HFF-Myc (cell line): ENCODE data around the gene HNMT.

Source experiments
- DNase-seq: peaks from one replicate; pipeline ENCODE4 v3.0.0-alpha.2; 2011; ENCODE audit warnings: low read depth; ENCODE audit errors: extremely low read depth
- H3K4me3 ChIP-seq: replicated peaks from 2 replicates; pipeline ENCODE4 v1.5.1; 2011; ENCODE audit warnings: low read depth, mild to moderate bottlenecking, control low read depth, low read length
- CTCF ChIP-seq: IDR thresholded peaks from 2 replicates; pipeline ENCODE4 v1.5.1; 2012; ENCODE audit warnings: mild to moderate bottlenecking, low read depth, low read length, control low read depth; ENCODE audit errors: missing control alignments

The HNMT gene

GRCh38 chr2:137951586-137951985 lies 12.7 kb upstream of the HNMT start:
- H3K4me3 ChIP-seq = no peak overlapping the region
- TF ChIP-seq CTCF = no peak
- DNase-seq = no peak

- no peak overlapping the region for H3K4me3 ChIP-seq
- DNase-seq = no peak
- no peak for TF ChIP-seq CTCF
Observed at GRCh38 chr2:137952586-137953129, 11.6 kb upstream of the HNMT start.

GRCh38 chr2:137955536-137955935 lies 8.7 kb upstream of the HNMT start:
- H3K4me3 ChIP-seq = no peak overlapping the region
- DNase-seq = no peak
- no peak for TF ChIP-seq CTCF

GRCh38 chr2:137957033-137957432 lies 7.2 kb upstream of the HNMT start:
- no peak overlapping the region for H3K4me3 ChIP-seq
- TF ChIP-seq CTCF = no peak
- peak; percentile 17 for DNase-seq

- TF ChIP-seq CTCF = no peak
- no peak for DNase-seq
- no peak overlapping the region for H3K4me3 ChIP-seq
Observed at GRCh38 chr2:137959166-137959565, 5.1 kb upstream of the HNMT start.

DNA sequence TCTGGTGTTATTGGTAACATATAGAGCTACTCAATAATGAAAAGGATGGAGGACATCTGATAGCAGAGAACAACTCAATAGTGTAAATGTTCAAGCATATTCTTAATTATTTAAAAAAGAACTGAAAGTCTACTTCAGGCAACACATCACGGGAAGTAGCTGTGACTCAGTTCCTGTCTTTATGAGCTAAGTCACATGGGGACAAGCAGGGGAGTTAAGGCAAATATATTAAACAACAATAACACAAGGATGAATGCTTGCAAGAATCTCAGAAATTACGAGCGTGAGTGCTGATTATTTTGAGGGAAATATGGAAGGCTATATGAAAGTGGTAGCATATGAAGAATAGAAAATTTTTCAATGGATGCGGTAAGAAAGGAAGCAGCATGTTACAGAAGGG lies 4.0 kb upstream of the HNMT start:
- H3K4me3 ChIP-seq = no peak overlapping the region
- no peak for TF ChIP-seq CTCF
- DNase-seq = no peak

DNA sequence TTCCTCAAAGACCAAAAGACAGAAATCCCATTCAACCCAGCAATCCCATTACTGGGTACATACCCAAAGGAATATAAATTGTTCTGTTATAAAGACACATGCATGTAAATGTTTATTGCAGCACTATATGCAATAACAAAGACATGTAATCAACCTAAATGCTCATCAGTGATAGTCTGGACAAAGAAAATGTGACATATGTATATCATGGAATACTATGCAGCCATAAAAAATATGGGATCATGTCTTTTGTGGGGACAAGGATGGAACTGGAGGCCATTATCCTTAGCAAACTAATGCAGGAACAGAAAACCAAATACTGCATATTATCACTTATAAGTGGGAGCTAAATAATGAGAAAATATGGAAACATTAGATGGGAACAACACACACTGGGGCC lies 2.7 kb upstream of the HNMT start:
- no peak overlapping the region for H3K4me3 ChIP-seq
- no peak for TF ChIP-seq CTCF
- DNase-seq = no peak
